SKM-1 treated with dmso at 0.1 percent for 144 hours (cell line): Measurements from ENCODE around the gene C3orf22.
"Not testable (repeated sequence)": the region's sequence is repeated elsewhere in the genome, so short reads cannot be mapped to it uniquely, and the experiment has no call there.

ENCODE experiments used
- DNase-seq: peaks from one replicate; lab custom pipeline; 2025; ENCODE audit not compliant: unreplicated experiment; lab: John Stamatoyannopoulos, UW

C3orf22 gene

DNA sequence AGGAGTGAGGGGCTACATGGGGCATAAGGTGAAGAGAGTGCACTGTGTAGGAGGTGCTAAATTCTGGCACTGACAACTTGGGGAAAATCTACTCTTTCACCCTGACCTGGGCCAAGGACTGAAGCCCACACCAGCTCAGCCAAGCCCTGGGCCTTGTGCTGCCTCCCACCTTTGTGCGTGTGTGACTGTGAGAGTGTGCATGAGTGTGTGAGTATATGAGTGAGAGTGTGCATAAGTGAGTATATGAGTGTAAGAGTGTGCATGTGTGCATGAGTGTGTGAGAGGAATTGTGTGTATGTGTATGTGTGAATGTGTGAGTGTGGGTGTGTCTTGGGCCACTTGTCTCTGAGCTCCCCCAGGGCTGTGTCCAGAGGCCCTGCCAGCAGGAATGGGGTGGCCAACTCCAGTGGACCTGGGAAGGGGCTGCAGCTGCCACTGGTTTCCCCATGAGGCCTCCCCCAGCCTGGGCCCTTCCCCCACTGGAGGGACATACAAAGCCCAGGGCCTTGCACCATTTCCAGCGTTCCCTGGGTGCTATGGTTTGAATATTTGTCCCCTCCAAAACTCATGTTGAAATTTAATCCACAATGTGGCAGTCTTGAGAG lies 15.2 kb downstream of the C3orf22 start:
- no peak for DNase-seq

DNA sequence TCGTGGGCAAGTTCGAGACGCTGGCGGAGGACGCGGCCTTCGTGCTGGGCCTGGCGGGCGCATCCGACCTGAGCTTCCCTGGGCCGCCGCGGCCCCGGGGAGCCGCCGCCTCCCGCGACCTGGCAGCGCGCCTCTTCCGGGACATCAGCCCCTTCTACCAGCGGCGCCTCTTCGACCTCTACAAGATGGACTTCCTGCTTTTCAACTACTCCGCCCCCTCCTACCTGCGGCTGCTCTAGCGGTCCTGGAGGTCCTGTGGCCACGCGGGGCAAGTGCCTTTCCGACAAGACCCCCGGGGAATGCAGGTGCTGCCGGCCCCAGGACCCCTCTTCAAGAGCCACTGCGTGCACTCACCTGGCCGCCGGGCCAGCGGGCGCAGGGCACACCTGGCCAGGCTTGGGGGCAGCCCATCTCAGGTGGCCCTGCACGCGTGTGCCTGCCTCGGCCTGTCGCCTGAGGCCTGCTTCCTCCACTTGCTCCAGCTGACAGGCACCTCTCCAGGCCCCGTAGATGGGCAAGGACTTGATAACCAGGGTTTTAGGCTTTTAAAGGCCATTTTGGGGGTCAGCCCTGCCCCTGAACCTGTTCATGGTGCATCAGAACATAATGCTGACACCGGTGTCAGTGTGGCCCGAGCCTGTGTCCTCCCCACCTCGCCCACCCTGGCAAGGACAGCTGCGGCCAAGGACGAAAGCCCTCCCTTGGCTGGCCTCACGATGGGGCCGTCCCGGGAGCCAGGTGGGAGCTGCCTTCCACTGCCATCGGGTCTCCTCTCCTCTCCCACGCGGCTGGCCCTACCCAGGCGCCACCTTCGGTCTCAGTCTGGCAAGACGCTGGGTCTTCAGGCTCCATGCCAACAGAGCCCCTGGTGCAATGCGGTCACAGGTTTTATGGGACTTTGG lies 16.1 kb downstream of the C3orf22 start:
- DNase-seq, result no peak

DNA sequence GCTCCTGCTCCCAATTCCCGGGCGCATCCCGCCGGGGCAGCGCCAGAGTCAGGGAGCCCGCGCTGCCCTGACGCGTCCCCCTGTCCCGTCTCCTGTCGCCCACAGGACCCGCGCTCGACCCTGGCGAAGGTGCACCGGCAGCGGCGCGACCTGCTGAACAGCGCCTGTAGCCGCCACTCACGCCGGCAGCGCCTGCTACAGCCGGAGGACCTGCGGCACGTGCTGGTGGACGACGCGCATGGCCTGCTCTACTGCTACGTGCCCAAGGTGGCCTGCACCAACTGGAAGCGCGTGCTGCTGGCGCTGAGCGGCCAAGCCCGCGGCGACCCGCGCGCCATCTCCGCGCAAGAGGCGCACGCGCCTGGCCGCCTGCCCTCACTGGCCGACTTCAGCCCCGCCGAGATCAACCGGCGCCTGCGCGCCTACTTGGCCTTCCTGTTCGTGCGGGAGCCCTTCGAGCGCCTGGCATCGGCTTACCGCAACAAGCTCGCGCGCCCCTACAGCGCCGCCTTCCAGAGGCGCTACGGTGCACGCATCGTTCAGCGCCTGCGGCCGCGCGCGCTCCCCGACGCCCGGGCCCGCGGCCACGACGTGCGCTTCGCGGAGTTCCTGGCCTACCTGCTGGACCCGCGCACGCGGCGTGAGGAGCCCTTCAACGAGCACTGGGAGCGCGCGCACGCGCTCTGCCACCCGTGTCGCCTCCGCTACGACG lies 16.9 kb downstream of the C3orf22 start:
- DNase-seq, result no peak

DNA sequence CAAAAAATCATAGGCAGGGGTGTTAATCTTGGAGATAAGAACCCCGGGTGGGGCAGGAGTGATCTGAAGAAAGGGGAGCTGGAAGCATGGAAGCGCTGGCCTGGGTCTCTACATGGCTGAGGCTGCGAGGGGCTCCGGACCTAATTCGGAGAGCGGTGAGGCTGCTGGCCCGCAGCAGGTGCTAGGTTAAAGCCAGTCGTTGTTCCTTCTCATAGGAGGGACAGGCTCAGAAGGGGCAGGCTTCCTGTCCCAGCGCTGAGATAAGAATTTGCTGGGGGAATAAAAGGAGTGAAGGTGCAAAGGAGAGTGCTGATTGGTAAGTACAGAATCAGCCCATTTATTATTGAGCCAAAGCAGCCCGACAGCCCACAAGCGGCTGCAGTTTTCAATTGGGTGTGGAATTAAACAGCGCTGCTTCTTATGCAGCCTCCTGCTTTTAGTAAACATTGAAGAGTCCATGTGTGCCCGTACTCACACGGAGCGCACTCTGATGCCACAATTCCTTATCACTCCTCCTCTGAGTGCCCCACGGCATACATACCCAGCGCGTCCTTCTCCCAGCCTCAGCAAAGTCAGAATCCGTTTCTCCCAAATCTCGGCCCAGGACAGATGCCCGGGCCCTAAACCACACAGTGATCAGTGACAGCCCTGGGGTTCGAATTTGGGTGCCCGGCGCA lies 17.6 kb downstream of the C3orf22 start:
- DNase-seq, result no peak

DNA sequence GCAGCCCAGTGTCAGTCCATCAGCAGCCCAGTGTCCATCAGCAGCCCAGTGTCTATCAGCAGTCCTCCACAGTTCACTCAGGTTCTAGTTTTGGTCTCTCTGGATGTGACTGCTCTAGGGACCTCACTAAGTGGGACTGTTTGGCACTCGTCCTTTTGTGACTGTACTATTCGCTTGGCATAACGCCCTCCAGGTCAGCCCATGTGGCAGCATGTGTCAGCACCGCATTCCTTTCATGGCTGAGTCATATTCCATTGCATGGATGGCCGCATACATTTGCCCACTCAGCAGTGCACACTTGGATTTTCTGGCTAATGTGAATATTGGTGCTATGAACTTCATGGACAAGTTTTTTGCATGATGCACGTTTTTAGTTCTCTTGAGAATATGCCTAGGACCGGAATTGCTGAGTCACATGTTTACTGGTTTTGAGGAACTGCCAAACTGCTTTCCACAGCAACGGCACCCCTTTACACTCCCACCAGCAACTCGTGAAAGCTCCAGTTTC lies 18.3 kb downstream of the C3orf22 start:
- DNase-seq, result peak; percentile 63

DNA sequence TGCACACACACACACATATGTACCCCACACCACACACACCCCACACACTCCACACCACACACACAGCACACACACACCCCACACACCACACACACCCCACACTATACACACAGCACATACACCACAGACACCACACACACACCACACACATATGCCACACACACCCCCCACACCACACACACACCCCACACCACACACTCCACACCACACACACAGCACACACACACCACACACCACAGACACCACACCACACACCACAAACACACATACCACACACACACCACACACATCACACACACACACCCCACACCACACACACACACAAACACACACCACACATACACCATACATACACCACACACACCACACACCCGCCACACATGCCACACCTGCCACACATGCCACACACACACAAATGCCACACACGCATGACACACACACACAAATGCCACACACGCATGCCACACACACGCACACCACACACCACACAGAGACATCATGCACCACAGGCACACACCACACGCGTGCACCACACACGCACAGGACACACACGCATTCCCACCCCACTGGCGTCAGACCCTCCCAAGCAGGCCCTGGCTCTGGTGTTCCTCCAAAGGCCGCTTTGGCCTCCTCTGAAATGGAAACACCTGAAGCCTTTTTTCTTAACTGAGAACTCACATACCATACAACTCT lies 19.0 kb downstream of the C3orf22 start:
- DNase-seq, result no peak

DNA sequence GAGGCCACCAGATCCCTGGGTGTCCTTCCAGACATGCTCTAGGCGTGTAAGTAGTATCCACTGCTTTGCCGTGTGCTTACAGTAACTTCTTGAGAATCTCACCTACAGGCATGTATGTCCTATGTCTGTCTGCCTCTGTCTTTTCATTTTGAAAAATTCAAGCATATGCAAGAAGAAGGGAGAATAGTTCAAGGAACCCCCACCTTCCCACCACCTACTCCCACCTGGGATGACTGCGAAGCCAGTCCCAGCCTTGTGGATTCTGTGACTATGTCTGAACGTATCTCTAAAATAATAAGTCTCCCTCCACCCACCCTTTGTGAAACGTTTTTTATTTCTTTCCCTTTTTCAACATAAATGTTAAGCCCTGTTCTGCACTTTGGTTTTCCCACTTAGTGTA lies 19.8 kb downstream of the C3orf22 start:
- no peak for DNase-seq

DNA sequence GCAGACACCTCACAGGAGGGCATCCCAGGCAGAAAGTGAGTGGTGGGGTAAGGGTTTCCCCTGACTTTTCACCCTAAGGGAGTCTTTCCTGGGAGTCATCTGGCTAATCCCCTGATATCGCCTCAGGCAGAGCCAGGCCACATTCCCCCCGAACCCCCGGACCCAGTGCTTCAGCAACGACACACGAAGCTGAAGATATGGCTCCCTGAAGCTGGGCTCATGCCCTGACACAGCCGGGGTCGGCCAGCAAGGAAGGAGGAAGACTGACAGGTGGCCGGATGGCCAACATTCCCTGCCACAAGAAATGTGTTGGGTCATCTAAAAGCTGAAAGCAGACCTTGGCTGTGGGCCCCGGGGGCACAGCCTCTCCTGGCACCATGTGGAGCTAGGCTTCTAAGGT lies 20.4 kb downstream of the C3orf22 start:
- no peak for DNase-seq

DNA sequence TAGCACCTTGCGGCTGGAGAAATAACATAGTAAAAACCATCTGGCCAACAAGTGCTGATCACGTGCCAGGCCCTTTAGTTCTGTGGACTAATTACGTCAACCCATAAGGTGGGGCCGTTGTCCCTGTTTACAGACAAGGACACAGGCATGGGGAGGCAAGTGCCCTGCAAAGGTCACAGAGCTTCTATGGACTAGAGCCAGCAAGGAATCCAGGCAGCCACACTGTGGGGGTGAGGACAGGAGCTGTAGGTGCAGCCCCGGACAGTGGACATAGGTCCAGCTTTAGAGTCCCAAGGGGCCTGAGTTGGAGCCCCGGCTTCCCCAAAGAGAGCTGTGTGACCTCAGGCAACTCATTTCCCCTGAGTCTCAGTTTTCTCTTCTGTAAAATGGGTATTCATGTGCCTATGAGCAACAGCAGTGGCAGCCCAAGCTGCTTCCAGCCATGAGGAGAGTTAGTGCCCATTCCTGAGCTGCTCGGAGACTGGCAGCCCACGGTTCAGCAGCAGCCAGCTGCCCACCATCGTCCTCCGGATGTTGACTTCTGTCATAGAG lies 20.9 kb downstream of the C3orf22 start:
- DNase-seq, result no peak

DNA sequence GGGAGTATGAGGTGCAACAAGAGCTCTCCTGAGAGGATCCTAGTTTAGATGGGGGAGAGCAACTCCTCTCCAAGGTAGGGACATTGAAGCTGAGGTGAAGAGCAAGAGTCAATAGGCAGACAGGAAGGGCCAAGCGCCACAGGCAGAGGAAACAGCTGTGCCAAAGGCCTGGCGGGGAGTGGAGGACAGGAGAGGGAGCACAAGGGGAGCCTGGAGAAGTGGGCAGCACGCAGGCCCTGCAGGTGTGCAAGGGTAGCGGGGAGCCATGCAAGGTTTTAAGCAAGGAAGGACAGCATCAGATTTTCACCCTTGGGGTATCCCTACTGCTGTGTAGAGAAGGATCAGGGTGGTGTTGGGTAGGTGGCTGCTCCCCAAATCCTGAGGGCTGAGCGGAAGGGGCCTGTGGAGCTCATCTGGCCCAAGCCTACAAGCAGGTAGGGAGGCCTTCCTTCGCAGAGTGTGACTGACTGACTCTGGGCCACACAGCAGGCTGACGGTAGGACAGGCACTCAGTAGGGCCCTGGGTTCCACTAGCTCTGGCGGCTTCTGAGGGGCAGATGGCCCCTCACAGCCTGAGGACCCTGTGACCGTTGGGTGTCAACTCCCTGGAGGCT lies 21.5 kb downstream of the C3orf22 start:
- DNase-seq, result no peak

DNA sequence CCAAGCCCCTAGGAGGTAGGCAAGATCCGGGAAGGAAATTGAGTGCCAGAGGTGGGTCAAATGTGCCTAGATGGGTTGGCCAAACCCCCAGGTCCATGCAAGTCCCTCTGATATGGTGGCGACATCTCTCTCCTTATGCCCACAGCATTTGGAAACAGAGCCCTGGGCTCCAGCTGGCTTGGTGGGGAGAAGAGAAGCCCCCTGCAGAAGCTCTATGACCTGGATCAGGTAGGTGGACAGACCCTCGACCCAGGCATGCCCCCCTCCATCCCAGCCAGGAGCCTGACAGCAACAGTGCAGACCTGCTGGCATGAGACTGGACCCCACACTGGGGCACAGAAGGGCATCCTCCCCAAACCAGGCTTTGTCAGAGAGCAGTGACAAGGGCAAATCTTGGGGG lies 22.6 kb downstream of the C3orf22 start:
- no peak for DNase-seq

DNA sequence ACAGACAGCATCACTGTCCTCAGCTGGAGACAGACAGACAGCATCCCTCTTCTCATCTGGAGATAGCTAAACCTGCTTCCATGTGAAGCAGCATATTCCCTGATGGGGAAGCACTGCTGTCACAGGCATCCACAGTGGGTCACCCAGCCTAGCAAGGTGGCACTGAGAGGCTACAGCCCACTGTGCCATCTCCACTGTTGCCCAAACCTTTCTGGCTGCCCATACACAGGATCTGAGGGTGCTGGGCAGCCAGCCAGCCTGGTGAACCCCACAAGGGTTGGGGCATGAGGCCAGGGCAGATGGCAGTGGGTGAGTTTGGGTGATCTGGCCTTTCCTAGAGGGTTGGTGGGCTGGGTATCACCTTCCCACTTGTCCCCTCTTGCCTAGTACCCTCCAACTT lies 23.1 kb downstream of the C3orf22 start:
- no peak for DNase-seq

DNA sequence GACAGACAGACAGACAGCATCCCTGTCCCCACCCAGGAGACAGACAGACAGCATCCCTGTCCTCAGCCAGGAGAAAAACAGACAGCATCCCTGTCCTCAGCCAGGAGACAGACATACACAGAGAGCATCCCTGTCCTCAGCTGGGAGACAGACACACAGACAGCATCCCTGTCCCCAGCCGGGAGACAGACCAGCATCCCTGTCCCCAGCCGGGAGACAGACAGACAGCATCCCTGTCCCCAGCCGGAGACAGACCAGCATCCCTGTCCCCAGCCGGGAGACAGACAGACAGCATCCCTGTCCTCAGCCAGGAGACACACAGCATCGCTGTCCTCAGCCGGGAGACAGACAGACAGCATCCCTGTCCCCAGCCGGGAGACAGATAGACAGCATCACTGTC lies 24.0 kb downstream of the C3orf22 start:
- not testable (repeated sequence) for DNase-seq

DNA sequence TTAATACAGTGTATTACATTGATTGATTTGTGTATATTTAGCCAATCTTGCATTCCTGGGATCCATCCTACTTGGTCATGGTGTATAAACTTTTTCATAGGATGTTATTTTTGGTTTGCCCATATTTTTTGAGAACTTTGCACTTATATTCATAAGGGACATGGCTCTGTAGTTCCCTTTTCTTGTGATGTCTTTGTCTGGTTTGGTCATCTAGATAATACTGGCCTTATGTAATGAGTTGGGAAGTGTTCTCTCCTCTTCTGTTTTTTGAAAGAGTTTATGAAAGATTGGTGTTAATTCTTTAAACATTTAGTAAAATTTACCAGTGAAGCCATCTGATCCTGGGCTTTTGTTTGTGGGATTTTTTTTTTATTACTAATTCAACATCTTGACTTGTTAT lies 25.2 kb downstream of the C3orf22 start:
- peak; percentile 39 for DNase-seq

DNA sequence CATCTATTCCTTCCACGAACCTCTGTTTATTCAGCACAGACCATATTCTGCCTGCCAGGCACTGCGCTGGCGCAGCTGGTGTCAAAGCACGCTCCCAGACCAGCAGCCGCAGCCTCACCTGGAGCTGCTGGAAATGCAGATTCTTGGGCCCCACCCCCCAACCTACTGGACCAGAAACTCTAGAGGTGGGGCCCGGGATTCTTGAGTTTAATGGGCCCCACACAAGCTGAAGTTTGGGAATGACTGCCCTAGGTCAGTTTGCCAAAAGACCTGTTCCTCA lies 27.7 kb downstream of the C3orf22 start:
- DNase-seq, result no peak

DNA sequence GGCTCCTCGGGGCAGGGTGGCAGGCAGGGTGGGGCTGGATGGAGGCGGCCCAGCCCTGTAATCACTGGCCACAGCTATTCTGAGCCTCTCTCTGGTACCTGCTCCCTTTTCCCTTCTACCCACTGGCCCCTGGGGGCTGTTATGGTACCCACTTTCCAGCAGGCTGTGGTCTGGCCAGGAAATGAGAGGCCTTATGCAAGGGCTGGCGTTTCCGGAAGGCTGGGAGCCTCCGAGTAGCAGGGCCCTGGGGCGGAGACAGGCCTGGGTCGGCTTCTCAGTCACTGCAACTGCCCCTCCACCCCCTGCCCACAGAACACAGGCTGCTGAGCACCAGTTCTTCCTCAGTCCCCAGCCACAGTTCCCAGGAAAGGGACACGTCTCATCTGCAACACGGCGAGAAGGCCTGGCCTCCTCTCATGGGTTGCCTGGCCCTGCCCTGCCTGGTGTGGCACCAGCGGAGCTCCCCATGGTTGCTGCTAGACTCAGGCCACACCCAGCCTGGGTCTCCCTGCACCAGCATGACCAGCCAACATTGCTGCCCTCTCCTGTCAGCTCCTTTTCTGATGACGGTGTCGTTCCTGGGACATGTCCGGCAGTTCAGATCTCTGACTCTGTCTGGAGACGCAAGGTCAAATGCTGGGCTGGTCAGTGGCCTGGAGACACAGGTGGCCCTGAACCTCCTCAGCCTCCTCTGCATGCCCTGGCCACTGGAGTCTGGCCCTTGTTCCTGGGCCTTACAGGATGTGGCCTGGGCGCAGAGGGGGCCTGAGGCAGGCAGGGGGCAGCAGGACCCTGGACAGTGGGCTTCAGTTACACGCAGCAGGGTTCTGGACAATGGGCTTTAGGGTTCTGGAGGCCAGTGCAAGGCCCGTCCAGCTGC lies 28.3 kb downstream of the C3orf22 start:
- peak; percentile 97 for DNase-seq

DNA sequence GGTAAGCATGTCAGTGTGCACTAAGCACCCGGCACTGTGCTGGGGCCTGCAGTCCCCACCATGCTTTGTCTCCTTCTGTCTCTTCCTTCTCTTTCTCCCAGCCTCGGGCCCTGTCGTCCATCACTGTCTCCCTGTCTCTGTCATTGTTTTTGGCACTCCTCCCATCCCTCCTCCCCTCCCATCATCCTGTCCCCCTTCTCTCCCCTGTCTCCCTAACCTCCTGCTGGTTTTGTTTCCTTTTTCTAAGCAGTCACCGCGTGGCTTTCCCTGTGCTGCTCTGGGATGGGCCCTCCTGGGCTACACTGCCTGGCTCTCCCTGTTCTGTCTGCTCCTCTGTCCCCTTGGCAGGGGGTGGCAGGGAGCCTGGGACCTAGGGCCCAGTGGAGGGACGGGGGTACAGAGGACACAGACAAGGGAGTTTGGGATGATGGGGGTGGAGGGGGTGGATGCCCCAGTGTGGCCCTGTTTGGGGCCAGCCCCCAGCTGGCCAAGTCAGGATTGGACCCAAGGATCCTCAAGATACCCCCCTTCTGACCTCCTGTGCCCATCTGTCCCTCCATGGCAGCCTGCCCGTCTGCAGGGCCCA lies 29.1 kb downstream of the C3orf22 start:
- DNase-seq, result no peak

DNA sequence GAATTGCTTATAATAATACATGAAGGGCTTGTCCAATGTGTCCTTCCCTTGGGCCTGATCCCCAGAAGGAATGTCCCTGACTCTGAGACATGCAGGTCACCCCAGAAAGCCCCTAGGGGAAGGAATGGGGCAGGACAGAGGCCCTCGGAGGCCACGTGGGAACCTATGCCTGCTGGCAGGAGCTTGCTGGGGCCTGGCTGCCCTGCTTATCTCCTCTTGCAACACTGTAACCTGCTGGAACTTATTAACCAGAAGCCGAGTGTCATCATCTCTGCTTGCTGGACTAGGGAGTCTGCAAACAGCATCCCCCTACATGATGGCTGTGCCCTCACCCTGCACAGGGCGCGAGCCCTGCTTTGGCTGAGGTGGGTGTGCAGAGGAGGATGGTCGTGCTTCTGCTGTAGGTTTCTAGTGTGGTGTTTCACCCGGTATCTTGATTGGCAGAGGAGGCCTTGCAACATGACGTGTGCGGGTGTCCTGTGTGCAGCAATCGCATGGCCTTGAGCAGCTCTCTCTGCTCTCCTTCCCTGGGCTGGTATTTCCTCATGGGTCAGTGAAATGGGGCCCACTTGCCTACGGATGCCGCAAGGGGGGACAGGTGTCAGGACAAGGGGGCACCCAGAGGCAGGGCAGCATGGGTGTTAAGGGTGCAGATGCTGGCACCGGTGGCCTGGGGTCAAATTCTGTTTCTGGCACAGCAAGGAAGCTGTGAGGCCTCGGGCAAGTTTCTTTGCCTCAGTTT lies 29.8 kb downstream of the C3orf22 start:
- peak; percentile 87 for DNase-seq
